ENCODE measurements around the gene SHANK1. TPM values are rescaled to one million over a fixed set of nuclear protein-coding genes. Genes with fewer than 3 reads are reported as not detected.

Gene SHANK1
- total RNA-seq, 4 donors from 2014 or later = 1.0 TPM; not detected in 3

DNA sequence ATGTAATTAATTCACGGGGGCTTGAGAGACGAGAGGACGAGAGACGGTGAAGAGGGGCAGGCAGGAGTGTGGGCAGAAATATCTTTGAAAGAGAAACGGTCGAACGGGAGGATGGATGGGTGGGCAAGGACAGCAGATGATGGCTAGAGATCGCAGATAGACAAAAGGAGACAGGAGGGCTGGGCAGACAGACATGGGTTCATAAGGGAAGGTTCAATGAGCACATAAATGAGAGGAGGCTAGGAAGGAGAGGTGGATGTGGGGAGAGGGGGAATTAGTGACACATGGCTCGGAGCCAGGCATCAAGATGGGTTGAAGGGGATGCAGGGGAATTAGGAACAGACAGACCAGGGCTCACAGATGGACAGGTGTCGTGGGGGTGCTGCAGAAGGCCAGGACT lies 81.0 kb downstream of the SHANK1 start:
- no peak for TF ChIP-seq CTCF (IDR thresholded peaks at IDR 0.05; ENCODE audit: low read depth)

DNA sequence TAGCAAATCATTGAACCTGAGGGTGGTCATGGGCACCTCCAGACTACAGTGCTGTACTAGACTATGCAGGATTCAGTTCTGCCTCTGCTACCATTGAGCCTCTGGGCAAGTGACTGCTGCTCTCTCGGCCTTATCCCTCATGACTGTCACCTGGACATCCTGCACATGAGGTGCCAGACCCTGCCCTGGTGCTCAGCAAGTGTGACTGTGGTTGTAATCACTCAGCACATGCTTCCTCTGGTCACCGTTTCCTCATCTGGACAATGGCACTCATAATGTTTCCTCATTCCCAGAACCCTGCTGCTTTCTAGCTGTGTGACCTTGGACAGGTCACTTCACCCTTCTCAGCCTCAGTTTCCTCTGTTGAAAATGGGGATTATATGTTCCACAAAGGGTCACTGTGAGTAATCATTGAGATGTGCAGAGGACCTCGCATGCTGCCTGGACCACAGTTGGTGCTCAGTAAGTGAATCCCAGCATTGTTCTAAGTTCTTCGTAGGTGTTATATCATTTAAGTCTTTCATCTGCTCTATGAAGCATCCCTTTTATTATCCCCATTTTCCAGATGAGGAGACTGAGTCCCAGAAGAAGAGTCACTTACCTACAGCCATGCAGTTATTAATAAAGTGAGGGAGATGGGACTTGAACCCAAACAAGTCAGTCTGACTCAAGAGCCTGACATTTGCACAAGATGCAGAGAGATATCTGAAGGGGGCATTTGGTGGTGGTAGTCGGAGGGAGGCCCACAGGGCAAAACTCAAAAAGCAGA lies 83.1 kb downstream of the SHANK1 start:
- no peak for TF ChIP-seq CTCF (IDR thresholded peaks at IDR 0.05; ENCODE audit: low read depth)

DNA sequence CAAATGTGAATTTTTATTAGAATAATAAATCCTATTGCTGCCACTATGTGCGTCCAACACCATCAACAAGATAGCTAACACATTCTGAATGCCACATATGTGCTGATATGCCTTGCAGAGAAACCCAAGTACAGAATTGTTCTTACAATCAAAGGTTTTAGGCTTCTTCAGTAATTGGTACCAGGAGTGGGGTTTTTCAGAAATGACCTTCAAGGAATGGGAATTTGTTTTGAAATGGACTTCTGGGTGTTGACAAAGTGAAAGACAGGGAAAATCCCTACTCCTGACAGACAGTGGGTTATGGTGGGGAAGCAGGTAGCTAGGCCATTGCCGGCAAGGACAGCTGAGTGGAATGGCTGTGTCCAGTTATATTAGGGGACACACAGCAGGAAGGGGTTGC lies 85.6 kb downstream of the SHANK1 start:
- TF ChIP-seq CTCF (IDR thresholded peaks at IDR 0.05; ENCODE audit: low read depth) = no peak

- no peak for TF ChIP-seq CTCF (IDR thresholded peaks at IDR 0.05; ENCODE audit: low read depth)
Observed at GRCh38 chr19:50633359-50633758, 86.2 kb downstream of the SHANK1 start.

GRCh38 chr19:50632151-50632835 lies 87.3 kb downstream of the SHANK1 start:
- no peak for TF ChIP-seq CTCF (IDR thresholded peaks at IDR 0.05; ENCODE audit: low read depth)

GRCh38 chr19:50629801-50630200 lies 89.8 kb downstream of the SHANK1 start:
- no peak for TF ChIP-seq CTCF (IDR thresholded peaks at IDR 0.05; ENCODE audit: low read depth)

- no peak for TF ChIP-seq CTCF (IDR thresholded peaks at IDR 0.05; ENCODE audit: low read depth)
Observed at GRCh38 chr19:50629194-50629593, 90.4 kb downstream of the SHANK1 start.

Measured in subcutaneous adipose tissue (tissue), 4 donors.